ENCODE data around the gene CNTNAP5.

GRCh38 chr2:124018890-124019289 lies 6.2 kb upstream of the CNTNAP5 start:
- no peak for TF ChIP-seq CTCF (IDR thresholded peaks at IDR 0.05)
- TF ChIP-seq POLR2A (IDR thresholded peaks at IDR 0.05), result no peak
